ENCODE results near the gene NOP9.

NOP9 gene, protein sequence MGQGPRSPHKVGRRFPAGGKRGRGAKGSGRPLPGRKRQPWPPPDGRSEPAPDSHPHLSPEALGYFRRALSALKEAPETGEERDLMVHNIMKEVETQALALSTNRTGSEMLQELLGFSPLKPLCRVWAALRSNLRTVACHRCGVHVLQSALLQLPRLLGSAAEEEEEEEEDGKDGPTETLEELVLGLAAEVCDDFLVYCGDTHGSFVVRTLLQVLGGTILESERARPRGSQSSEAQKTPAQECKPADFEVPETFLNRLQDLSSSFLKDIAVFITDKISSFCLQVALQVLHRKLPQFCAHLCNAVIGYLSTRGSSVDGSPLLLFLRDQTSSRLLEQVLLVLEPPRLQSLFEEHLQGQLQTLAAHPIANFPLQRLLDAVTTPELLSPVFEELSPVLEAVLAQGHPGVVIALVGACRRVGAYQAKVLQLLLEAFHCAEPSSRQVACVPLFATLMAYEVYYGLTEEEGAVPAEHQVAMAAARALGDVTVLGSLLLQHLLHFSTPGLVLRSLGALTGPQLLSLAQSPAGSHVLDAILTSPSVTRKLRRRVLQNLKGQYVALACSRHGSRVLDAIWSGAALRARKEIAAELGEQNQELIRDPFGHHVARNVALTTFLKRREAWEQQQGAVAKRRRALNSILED

GRCh38 chr14:24299255-24300191 is at the start of gene NOP9, which contains the start of gene DHRS1:
Gene NOP9, plus strand, starts transcription at chr14:24299850. Its CDS starts 105 bp downstream, at chr14:24299955.
Gene DHRS1, minus strand, starts transcription at chr14:24299780. Its CDS starts 674 bp downstream, at chr14:24299106.
- peak; percentile 62 for DNase-seq (ENCODE audit: low read depth, low spot score)

- DNase-seq (ENCODE audit: low read depth, low spot score): no peak
These were observed 49.3 kb upstream of the NOP9 start for GRCh38 chr14:24250354-24250753.

DNA sequence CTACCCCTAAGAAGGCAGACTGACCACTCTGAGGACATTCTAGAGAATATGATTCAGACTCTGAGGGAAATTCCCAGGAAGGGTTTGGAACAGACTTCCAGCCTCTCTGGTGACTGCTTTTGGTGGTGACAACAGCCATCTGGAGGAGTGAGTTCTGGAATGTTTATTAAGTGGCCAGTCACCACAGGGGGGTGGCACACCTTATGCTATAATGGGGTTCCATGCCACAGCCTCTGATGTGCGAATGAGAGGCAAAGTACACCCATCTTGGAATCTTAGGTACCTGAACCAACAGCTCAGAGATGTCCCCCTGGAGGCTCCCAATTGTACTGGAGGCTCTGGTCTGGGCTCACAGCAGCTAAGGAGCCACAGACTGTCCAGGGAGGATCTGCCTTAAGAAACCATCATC is 47.8 kb upstream of the NOP9 start:
- DNase-seq (ENCODE audit: low read depth, low spot score): no peak

DNA sequence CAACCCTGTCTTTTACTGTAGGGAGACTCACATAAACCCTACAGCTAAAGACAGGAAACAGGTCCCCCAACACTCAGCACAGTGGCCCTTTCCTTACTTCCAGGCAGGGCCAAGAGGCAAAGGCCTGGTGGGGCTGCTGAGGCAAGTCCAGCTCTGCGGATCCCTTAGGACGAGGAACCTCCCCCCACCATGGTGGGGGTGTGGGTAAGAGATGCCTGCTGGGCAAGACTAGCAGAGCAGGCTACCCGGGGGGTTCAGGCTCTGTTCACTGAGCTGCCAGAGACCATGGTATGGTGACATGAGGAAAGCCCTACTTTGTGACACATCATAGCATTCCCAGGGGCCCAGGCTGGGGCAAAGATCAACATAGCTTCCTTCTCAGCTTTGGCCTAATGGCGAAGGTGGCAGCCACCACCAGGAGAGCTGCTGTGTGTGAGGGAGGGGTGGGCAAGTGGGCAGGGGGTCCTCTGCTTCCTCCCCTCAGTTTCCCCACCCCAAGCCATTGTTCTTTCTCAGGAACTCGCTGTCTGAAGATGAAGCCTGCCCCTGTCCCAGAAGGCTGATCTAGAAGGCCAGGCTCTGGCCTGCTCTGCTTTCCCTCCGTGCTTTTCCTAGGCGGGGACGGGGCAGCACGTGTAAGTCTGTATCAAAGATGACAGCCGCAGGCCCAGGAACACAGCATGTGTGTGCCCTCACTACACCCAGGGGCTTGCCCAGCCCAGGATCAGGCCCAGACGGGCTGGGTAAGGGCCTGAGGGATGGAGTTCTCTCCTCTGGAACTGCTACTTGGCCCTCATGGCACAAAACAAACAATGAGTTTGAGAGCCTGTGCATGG is 47.1 kb upstream of the NOP9 start:
- no peak for DNase-seq (ENCODE audit: low read depth, low spot score)

GRCh38 chr14:24253936-24254335 is 45.7 kb upstream of the NOP9 start:
- no peak for DNase-seq (ENCODE audit: low read depth, low spot score)

DNA sequence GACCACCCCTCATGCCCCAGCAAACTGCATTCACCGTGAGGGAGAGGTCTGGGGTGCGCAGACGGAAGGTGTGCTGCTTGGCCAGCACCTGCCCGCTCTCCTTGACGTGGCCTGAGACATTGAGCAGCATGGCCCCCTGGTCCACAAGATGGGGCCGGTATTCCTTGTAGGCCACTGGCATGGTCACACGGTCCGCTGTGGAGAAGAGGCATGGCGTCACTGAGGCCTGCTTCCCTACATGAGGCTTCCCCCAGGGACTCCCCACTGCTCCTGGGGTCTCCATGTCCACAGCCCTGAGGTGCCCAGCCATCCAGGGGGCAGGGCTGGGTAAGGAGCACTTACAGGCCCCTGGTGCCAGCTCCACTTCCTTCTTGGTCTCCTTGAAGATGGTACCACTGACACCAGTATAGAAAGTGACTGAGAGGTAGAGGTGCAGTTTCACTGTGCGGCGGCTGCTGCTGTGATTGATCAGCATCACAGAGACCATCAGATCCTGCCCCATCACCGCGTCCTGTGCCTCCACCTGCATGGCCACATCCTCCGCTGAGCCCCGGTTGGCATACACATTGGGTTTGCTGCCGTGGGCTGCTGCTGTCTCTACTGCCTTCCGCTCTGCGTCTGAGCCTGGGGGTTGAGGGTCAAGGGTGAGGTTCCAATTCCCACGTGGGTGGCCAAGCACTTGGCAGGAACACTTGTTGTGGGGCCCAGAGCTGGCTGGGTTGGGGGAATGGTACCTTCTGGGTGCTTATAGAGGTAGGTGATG is 44.8 kb upstream of the NOP9 start:
- DNase-seq (ENCODE audit: low read depth, low spot score): no peak

GRCh38 chr14:24255438-24255837 is 44.2 kb upstream of the NOP9 start:
- DNase-seq (ENCODE audit: low read depth, low spot score): no peak

DNA sequence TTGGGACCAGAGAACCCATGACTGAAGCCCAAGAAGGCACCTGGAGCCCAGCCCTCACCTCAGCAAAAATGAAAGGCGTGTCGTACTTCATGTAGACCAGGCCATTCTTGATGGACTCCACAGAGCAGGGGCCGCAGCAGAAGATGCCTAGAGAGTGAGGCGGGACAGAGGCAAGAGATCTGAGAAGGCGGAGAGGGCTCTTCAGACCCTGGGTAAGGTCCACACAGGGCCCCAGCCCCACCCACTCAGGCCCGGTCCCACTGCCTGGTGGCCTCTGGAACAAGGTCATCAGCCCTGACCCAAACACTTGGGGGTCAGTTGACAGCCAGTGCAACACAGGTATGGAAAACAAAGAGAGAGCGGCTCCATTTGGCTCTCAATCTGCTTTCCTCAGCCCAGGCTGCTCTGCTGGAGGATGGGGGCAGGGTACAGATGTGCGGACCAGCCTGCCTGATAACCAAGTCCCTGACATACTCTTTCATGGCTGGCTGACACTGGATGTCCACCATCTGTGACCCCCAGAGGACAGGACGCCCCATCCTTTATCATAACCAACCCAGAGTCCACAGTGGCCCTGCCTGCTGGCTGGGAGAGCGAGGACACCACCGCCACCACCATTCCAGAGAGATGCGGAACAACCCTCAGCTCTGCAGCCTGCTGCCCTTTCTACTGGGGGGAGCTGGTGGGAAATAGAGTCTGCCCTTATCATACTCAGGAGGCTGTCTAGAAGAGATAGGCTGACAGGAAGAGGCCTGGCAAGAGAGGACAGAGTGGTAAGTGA is 43.5 kb upstream of the NOP9 start:
- DNase-seq (ENCODE audit: low read depth, low spot score): no peak

DNA sequence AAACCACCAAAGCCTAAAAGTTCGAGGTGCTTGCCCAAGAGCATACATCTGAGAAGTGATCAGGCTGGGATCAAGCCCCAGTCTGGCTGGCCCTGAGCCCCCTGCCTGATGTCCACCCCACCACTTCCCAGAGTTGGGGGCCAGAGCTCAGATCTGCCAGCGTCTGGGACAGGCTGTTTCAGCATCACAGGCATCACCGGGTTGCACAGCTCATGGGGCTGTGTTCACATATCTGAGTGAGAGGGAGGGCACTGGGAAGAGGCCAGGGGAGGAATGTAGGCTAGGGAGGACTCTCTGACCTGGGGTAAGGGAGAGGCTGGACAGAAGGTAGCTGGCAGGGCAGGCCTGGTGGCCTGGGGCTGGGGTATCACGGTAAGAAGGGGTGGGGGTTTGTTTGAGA is 42.7 kb upstream of the NOP9 start:
- no peak for DNase-seq (ENCODE audit: low read depth, low spot score)

DNA sequence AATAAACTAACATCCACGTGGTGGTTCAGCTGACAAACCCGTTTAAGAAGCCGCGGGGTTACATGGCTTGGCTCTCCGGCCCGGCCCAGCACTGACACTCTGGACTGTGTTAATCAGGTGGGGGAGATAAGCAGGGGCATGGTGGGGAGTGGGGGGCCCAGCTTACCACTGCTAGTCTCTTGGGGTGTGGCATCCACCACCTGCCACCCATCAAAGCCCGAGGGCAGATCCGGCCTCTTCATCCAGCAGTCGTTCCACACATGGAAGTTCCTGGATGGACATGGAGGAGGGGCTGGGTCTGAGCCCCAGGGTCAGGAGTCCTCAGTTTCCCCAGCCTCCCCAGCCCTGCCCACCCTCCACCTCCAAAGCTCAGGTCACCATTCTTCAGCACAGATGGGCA is 41.5 kb upstream of the NOP9 start:
- no peak for DNase-seq (ENCODE audit: low read depth, low spot score)

- no peak for DNase-seq (ENCODE audit: low read depth, low spot score)
These were observed 40.9 kb upstream of the NOP9 start for GRCh38 chr14:24258548-24259265.

DNA sequence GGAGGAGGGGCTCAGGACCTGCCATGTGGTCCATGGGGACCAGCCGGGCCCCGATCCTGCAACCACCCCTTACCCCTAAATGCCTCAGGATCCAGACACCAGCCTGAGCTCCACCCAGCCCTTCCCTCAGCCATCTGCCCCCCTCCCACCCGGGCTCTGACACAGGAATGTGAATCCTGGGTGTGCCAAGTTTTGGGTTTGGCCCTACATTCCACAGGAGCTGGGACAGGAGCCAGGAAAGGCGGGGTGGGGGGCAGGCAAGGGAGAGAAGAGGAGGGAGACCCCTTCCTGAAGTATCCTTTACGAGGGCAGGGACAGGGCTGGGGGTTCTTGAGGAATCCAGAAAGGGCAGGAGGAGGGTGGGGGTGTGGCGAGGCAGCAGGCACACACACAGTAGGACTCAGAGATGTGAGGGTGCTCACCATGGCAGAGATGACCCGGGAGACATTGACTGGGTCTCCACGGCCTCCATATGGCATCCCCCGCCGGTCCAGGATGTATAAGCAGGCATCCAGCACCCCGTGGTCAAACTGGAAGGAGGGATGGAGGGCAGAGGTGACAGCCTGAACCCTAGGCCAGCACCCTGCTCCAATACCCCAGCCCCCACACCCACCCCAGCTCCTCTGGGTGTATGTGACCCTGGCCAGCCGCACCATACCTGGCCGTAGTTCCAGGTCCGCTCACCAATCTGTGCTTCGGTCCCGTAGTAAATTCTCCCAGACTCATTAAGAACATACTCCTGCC is 40.2 kb upstream of the NOP9 start:
- DNase-seq (ENCODE audit: low read depth, low spot score): no peak

- DNase-seq (ENCODE audit: low read depth, low spot score): no peak
These were observed 39.4 kb upstream of the NOP9 start for GRCh38 chr14:24260026-24260779.

- no peak for DNase-seq (ENCODE audit: low read depth, low spot score)
These were observed 38.9 kb upstream of the NOP9 start for GRCh38 chr14:24260780-24261157.

GRCh38 chr14:24261256-24261968 is 38.2 kb upstream of the NOP9 start:
- no peak for DNase-seq (ENCODE audit: low read depth, low spot score)

DNA sequence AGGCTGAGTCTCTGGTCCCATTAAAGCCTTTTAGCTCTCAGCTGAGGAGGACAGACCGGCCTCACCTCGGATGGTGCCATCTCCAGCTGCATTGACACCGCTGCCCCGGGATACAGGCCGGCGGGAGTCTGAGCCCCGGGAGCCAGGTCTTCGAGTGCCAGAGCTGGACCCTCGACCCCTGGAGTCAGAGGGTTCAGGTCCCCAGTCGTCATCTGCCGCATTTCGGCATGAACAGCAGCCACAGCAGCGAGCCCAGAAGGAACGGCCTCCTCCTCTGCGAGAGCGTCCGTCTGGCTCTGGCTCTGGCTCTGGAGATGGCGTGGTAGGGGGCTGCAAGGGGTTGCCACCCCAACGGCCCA is 37.7 kb upstream of the NOP9 start:
- no peak for DNase-seq (ENCODE audit: low read depth, low spot score)
